Trophoblast cell (in vitro differentiated cells and primary cell): ENCODE results near the gene PRR23E.

Experiments used
- DNase-seq, 2 donors: peaks; one replicate each; pipeline ENCODE4 v3.0.0-alpha.2; 2016
- H2AFZ ChIP-seq: 2 replicates; pipeline ENCODE4 v1.6.1; 2013; ENCODE audit warnings: low read length, moderate library complexity, mild to moderate bottlenecking; ENCODE audit not compliant: insufficient read depth, poor library complexity
- H2AK5ac ChIP-seq: 2 replicates; pipeline ENCODE4 v1.6.1; 2013; ENCODE audit warnings: mild to moderate bottlenecking, low read length
- H2BK120ac ChIP-seq: 2 replicates; pipeline ENCODE4 v1.6.1; 2013; ENCODE audit warnings: low read length, mild to moderate bottlenecking, moderate library complexity; ENCODE audit not compliant: insufficient read depth, poor library complexity
- H2BK12ac ChIP-seq: 2 replicates; pipeline ENCODE4 v1.6.1; 2013; ENCODE audit warnings: mild to moderate bottlenecking, low read length, moderate library complexity
- H2BK5ac ChIP-seq: 2 replicates; pipeline ENCODE4 v1.6.1; 2013; ENCODE audit warnings: low read length, low read depth, moderate library complexity, mild to moderate bottlenecking; ENCODE audit not compliant: poor library complexity
- H3K14ac ChIP-seq: 2 replicates; pipeline ENCODE4 v1.6.1; 2013; ENCODE audit warnings: mild to moderate bottlenecking, low read length
- H3K18ac ChIP-seq: 2 replicates; pipeline ENCODE4 v1.6.1; 2013; ENCODE audit warnings: mild to moderate bottlenecking, low read length
- H3K23ac ChIP-seq: 2 replicates; pipeline ENCODE4 v1.6.1; 2013; ENCODE audit warnings: low read length
- H3K27ac ChIP-seq: 2 replicates; pipeline ENCODE4 v1.5.1; 2013; ENCODE audit warnings: low read depth, mild to moderate bottlenecking, inconsistent platforms, low read length, moderate library complexity
- H3K27me3 ChIP-seq: 2 replicates; pipeline ENCODE4 v1.6.1; 2013; ENCODE audit warnings: inconsistent platforms, mild to moderate bottlenecking, low read length, moderate library complexity; ENCODE audit not compliant: insufficient read depth
- H3K36me3 ChIP-seq, 2 experiments: 1 replicate in 1 of 2; 2 replicates in 1 of 2; pipeline ENCODE4 v1.6.1; 2013; ENCODE audit warnings: low read length in 2 of 2, mild to moderate bottlenecking in 2 of 2, moderate library complexity in 1 of 2; ENCODE audit not compliant: insufficient read depth in 2 of 2, control insufficient read depth in 1 of 2
- H3K4ac ChIP-seq: 2 replicates; pipeline ENCODE4 v1.6.1; 2013; ENCODE audit warnings: low read depth, mild to moderate bottlenecking, low read length, moderate library complexity
- H3K4me1 ChIP-seq, 2 experiments: 1 replicate in 1 of 2; 2 replicates in 1 of 2; pipeline ENCODE4 v1.6.1; 2013; ENCODE audit warnings: low read length in 2 of 2, mild to moderate bottlenecking in 2 of 2, moderate library complexity in 1 of 2; ENCODE audit not compliant: insufficient read depth in 2 of 2, control insufficient read depth in 1 of 2
- H3K4me2 ChIP-seq: 2 replicates; pipeline ENCODE4 v1.6.1; 2013; ENCODE audit warnings: inconsistent platforms, mild to moderate bottlenecking, low read length, moderate library complexity
- H3K4me3 ChIP-seq: 2 replicates; pipeline ENCODE4 v1.5.1; 2013; ENCODE audit warnings: mild to moderate bottlenecking, low read depth, low read length, inconsistent platforms
- H3K79me1 ChIP-seq: one replicate; pipeline ENCODE4 v1.6.1; 2013; ENCODE audit warnings: low read length
- H3K79me2 ChIP-seq: 2 replicates; pipeline ENCODE4 v1.6.1; 2013; ENCODE audit warnings: low read length, mild to moderate bottlenecking; ENCODE audit not compliant: control insufficient read depth, insufficient read depth, poor library complexity
- H3K9ac ChIP-seq: 2 replicates; pipeline ENCODE4 v1.6.1; 2013; ENCODE audit warnings: mild to moderate bottlenecking, low read length
- H3K9me3 ChIP-seq: 2 replicates; pipeline ENCODE4 v1.6.1; 2013; ENCODE audit warnings: low read depth, mild to moderate bottlenecking, control low read depth, inconsistent platforms, low read length; ENCODE audit not compliant: insufficient read depth
- H4K12ac ChIP-seq: 2 replicates; pipeline ENCODE4 v1.6.1; 2013; ENCODE audit warnings: low read depth, mild to moderate bottlenecking, low read length, moderate library complexity
- H4K8ac ChIP-seq: 2 replicates; pipeline ENCODE4 v1.6.1; 2013; ENCODE audit warnings: low read depth, mild to moderate bottlenecking, low read length, moderate library complexity
- H4K91ac ChIP-seq: one replicate; pipeline ENCODE4 v1.6.1; 2013; ENCODE audit warnings: low read depth, mild to moderate bottlenecking, low read length, moderate library complexity
- WGBS: extraction: QIAGEN DNeasy Blood & Tissue Kit; methylation state at CpG from one replicate; pipeline ENCODE4 v1.1.7; 2013; ENCODE audit warnings: missing lambda C conversion rate; ENCODE audit not compliant: insufficient read length, insufficient coverage; ENCODE audit errors: extremely low coverage; 5-methylcytosine and 5-hydroxymethylcytosine counted together

PRR23E gene

DNA sequence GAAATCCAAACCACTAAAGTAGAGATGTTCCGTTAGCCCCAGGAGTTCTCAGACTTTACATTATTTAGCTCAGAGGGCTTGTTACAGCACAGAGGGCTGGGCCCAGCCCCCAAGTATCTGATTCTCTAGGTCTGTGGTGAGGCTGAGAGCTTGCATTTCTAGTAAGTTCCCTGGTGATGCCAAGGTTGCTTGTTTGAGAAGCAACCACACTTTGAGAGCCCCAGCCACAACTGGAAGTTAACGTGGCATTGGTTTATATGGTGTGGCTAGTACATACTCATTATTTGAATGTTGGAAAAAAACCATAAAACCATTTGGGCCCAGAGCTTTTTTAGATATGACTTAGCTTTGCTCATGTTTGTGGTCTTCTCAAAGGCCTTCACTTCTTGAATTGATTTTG, 35.9 kb downstream of the PRR23E start:
- H2BK12ac ChIP-seq, result no peak overlapping the region
- H4K91ac ChIP-seq, result no peak overlapping the region
- no peaks in the 10 kb centered on the region for H3K4me1 ChIP-seq
- peaks cover 27% of the 10 kb centered on the region for H3K9me3 ChIP-seq
- H2AK5ac ChIP-seq, result no peak overlapping the region
- H2BK5ac ChIP-seq, result no peak overlapping the region
- H3K27ac ChIP-seq, result no peak overlapping the region
- H3K14ac ChIP-seq, result no peak overlapping the region
- H3K9ac ChIP-seq, result no peak overlapping the region
- H4K12ac ChIP-seq, result no peak overlapping the region
- H3K79me2 ChIP-seq, result no peaks in the 10 kb centered on the region
- H3K79me1 ChIP-seq, result no peaks in the 10 kb centered on the region
- H4K8ac ChIP-seq, result no peak overlapping the region
- DNase-seq, result no peak
- H3K4ac ChIP-seq, result no peak overlapping the region
- no peak overlapping the region for H3K4me2 ChIP-seq
- H3K23ac ChIP-seq, result no peak overlapping the region
- H3K4me3 ChIP-seq, result no peak overlapping the region
- H3K36me3 ChIP-seq, result no peaks in the 10 kb centered on the region
- no peaks in the 10 kb centered on the region for H3K27me3 ChIP-seq
- H2AFZ ChIP-seq, result no peak overlapping the region
- no peak overlapping the region for H3K18ac ChIP-seq
- H2BK120ac ChIP-seq, result no peak overlapping the region
- WGBS, result no CpG with 5 or more reads among the region's 2 CpGs

DNA sequence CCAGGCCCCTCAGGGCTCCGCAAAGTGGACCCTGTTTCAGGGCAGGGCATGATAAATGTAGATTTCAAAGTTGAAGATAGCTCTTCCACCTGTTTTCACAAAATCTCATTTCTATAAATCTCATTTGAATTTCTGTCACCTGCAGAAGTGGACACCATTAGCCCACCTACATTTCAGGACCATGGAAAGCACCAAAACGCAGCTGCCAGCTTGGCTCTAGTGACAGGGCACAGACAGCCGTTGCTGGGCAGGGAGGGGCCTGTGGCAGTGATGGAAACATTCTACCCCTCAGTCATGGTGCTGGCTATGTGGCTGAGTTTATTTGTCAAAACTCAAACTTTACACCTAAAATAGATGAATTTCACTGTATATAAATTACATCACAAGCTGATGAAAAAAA, 40.4 kb downstream of the PRR23E start:
- Histone ChIP-seq H3K27ac (no peak overlapping the region), H2BK12ac (no peak overlapping the region), H3K18ac (no peak overlapping the region), H2BK5ac (no peak overlapping the region), H3K36me3 (no peaks in the 10 kb centered on the region), H3K79me1 (no peaks in the 10 kb centered on the region), H3K4me1 (no peaks in the 10 kb centered on the region), H3K23ac (no peak overlapping the region), H4K91ac (no peak overlapping the region), H3K27me3 (no peaks in the 10 kb centered on the region), H3K4me2 (no peak overlapping the region), H2AK5ac (no peak overlapping the region), H3K9me3 (peaks cover 13% of the 10 kb centered on the region), H4K8ac (no peak overlapping the region), H3K9ac (no peak overlapping the region), H3K4me3 (no peak overlapping the region), H3K14ac (no peak overlapping the region), H2BK120ac (no peak overlapping the region), H3K79me2 (no peaks in the 10 kb centered on the region), H4K12ac (no peak overlapping the region), H3K4ac (no peak overlapping the region), H2AFZ (no peak overlapping the region)
- no CpG with 5 or more reads among the region's 3 CpGs for WGBS
- DNase-seq, result peak in 1 of 2 donors; percentile 43

- Histone ChIP-seq H3K27ac (no peak overlapping the region), H3K79me2 (no peaks in the 10 kb centered on the region), H3K4ac (no peak overlapping the region), H3K23ac (no peak overlapping the region), H3K36me3 (no peaks in the 10 kb centered on the region), H2BK120ac (no peak overlapping the region), H3K14ac (no peak overlapping the region), H3K18ac (no peak overlapping the region), H3K9me3 (peaks cover 10% of the 10 kb centered on the region), H3K4me1 (no peaks in the 10 kb centered on the region), H2BK12ac (no peak overlapping the region), H3K4me2 (no peak overlapping the region), H3K27me3 (no peaks in the 10 kb centered on the region), H3K9ac (no peak overlapping the region), H3K79me1 (no peaks in the 10 kb centered on the region), H4K12ac (no peak overlapping the region), H4K91ac (no peak overlapping the region), H3K4me3 (no peak overlapping the region), H4K8ac (no peak overlapping the region), H2AK5ac (no peak overlapping the region), H2BK5ac (no peak overlapping the region), H2AFZ (no peak overlapping the region)
- DNase-seq, result no peak
These were observed 41.8 kb downstream of the PRR23E start for GRCh38 chr3:127234778-127235177.

DNA sequence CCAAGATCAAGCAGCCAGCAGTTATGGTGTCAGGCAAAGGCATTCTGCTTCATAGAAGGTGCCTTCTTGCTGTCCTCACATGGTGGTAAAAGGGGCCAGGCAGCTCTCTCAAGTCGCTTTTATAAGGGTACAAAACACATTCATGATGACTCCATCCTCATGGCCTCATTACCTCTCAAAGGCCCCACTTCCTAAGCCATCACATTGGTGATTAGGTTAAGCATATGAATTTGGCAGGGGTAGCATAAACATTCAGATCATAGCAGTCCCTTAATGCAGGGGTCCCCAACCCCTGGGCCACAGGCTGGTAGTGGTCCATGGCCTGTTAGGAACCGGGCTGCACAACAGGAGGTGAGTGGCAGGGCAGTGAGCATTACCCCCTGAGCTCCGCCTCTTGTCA, 42.8 kb downstream of the PRR23E start:
- no peaks in the 10 kb centered on the region for H3K79me1 ChIP-seq
- no peak overlapping the region for H2BK12ac ChIP-seq
- H3K36me3 ChIP-seq, result no peaks in the 10 kb centered on the region
- no peak overlapping the region for H3K23ac ChIP-seq
- H3K27me3 ChIP-seq, result no peaks in the 10 kb centered on the region
- H2AFZ ChIP-seq, result no peak overlapping the region
- H3K4me2 ChIP-seq, result no peak overlapping the region
- no peak overlapping the region for H4K8ac ChIP-seq
- no peak overlapping the region for H2AK5ac ChIP-seq
- H3K4ac ChIP-seq, result no peak overlapping the region
- no peak for DNase-seq
- no peak overlapping the region for H3K9ac ChIP-seq
- no peak overlapping the region for H2BK120ac ChIP-seq
- H3K14ac ChIP-seq, result no peak overlapping the region
- H3K4me1 ChIP-seq, result no peaks in the 10 kb centered on the region
- no peaks in the 10 kb centered on the region for H3K79me2 ChIP-seq
- H3K18ac ChIP-seq, result no peak overlapping the region
- H4K12ac ChIP-seq, result no peak overlapping the region
- WGBS, result no CpG with 5 or more reads among the region's 3 CpGs
- no peak overlapping the region for H2BK5ac ChIP-seq
- H3K4me3 ChIP-seq, result no peak overlapping the region
- no peak overlapping the region for H3K27ac ChIP-seq
- H4K91ac ChIP-seq, result no peak overlapping the region
- H3K9me3 ChIP-seq, result peaks cover 7% of the 10 kb centered on the region
